LNCAP (cell line): ENCODE results near the gene JARID2.

Experiments
- CTCF ChIP-seq: fragments of 450-650 bp; IDR thresholded peaks from 2 replicates; pipeline ENCODE4 v1.5.1; 2017; ENCODE audit warnings: mild to moderate bottlenecking

JARID2 gene

GRCh38 chr6:15269619-15270018, 23.8 kb downstream of the JARID2 start:
- TF ChIP-seq CTCF = no peak

GRCh38 chr6:15270402-15270801, 24.5 kb downstream of the JARID2 start:
- no peak for TF ChIP-seq CTCF

GRCh38 chr6:15272562-15272961, 26.7 kb downstream of the JARID2 start:
- no peak for TF ChIP-seq CTCF

- no peak for TF ChIP-seq CTCF
These were observed 29.0 kb downstream of the JARID2 start for GRCh38 chr6:15274692-15275387.

- no peak for TF ChIP-seq CTCF
These were observed 30.4 kb downstream of the JARID2 start for GRCh38 chr6:15276036-15276985.

- TF ChIP-seq CTCF = no peak
These were observed 33.3 kb downstream of the JARID2 start for GRCh38 chr6:15279047-15279661.

- TF ChIP-seq CTCF = no peak
These were observed 34.2 kb downstream of the JARID2 start for GRCh38 chr6:15280028-15280427.
